Spleen (tissue), 7 donors: ENCODE measurements around the gene SSBP3.

Source experiments
- POLR2A ChIP-seq, 3 donors: fragments of 450-650 bp; IDR thresholded peaks; one replicate each; pipeline ENCODE4 v1.5.1; 2017; ENCODE audit warnings: antibody characterized with exemption in 3 of 3, mild to moderate bottlenecking in 1 of 3
- POLR2AphosphoS5 ChIP-seq, 3 donors: sonication (generic); formaldehyde crosslinking; IDR thresholded peaks; one replicate each; pipeline ENCODE4 v1.5.1; 2017; ENCODE audit warnings: antibody characterized with exemption in 3 of 3
- TF ChIP-seq, protein P1 (sequence below), 11 experiments: fragments of 200-600 bp in 7 of 11; fragments of 450-650 bp in 4 of 11; sonication (generic) in 4 of 11; IDR thresholded peaks in 8 of 11; conservative IDR thresholded peaks in 3 of 11; 1 replicate in 7 of 11; 2 replicates in 4 of 11; pipeline versions ENCODE4 v1.4.0 to v1.8.0; 2016 to 2021; ENCODE audit warnings: antibody characterized with exemption in 11 of 11, inconsistent platforms in 4 of 11, mild to moderate bottlenecking in 1 of 11
- donor health status: DM: no; HTN: no; CAD: no; lungs with moderate emphysema.
- donor health status: DM: no; HTN: no; CAD: no.
- donor health status: DM: no; HTN: no; CAD: no.

DNA sequence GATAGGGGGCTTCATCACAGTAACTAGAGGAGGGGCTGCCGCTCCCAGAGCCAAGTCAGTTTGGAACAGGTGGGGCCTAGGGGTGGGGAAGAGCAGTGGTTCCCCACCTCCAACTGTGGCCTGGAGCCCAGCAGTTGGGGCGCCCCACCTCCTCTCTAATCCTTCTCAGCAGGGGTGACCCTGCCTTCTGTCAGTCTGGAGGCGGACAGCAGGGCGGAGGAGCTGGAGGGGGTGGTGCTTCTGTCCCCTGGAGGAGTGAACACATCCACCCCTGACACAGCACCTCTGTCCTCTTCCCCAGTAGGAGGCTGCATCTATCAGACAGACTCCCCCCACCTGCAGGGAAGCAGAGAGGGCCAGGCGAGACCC, 132.4 kb downstream of the SSBP3 start:
- TF ChIP-seq, protein P1, sequence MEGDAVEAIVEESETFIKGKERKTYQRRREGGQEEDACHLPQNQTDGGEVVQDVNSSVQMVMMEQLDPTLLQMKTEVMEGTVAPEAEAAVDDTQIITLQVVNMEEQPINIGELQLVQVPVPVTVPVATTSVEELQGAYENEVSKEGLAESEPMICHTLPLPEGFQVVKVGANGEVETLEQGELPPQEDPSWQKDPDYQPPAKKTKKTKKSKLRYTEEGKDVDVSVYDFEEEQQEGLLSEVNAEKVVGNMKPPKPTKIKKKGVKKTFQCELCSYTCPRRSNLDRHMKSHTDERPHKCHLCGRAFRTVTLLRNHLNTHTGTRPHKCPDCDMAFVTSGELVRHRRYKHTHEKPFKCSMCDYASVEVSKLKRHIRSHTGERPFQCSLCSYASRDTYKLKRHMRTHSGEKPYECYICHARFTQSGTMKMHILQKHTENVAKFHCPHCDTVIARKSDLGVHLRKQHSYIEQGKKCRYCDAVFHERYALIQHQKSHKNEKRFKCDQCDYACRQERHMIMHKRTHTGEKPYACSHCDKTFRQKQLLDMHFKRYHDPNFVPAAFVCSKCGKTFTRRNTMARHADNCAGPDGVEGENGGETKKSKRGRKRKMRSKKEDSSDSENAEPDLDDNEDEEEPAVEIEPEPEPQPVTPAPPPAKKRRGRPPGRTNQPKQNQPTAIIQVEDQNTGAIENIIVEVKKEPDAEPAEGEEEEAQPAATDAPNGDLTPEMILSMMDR (IDR thresholded peaks at IDR 0.05 in 8 of 11, conservative IDR thresholded peaks at IDR 0.05 in 3 of 11), result no peak
- TF ChIP-seq POLR2AphosphoS5 (IDR thresholded peaks at IDR 0.05) (peak in 1 of 3 donors; percentile 2), POLR2A (IDR thresholded peaks at IDR 0.05) (no peak)
